GM12891 (cell line): ENCODE results near the gene CCDC178.

Experiments used
- POLR2A ChIP-seq: IDR thresholded peaks from 2 replicates; pipeline ENCODE4 v1.6.1; 2011; ENCODE audit warnings: low read depth, low read length, control low read depth
- POLR2AphosphoS5 ChIP-seq: IDR thresholded peaks from 2 replicates; pipeline ENCODE4 v1.6.1; 2011; ENCODE audit warnings: low read depth, low read length, control low read depth
- POU2F2 ChIP-seq: IDR thresholded peaks from 2 replicates; pipeline ENCODE4 v1.6.1; 2011; ENCODE audit warnings: low read depth, mild to moderate bottlenecking, control low read depth, low read length, moderate library complexity
- SPI1 ChIP-seq: IDR thresholded peaks from 2 replicates; pipeline ENCODE4 v1.6.1; 2011; ENCODE audit warnings: low read depth, low read length, control low read depth
- TAF1 ChIP-seq: IDR thresholded peaks from 2 replicates; pipeline ENCODE4 v1.6.1; 2011; ENCODE audit warnings: low read depth, low read length, control low read depth

GRCh38 chr18:32908424-32908805, 532.1 kb downstream of the CCDC178 start:
- no peak for TF ChIP-seq SPI1
- TF ChIP-seq POLR2A = no peak
- no peak for TF ChIP-seq TAF1
- no peak for TF ChIP-seq POLR2AphosphoS5
- no peak for TF ChIP-seq POU2F2
